ENCODE data around the gene GNAZ. TPM values are rescaled to one million over a fixed set of nuclear protein-coding genes. Genes with fewer than 3 reads are reported as not detected.

GNAZ gene
- total RNA-seq, 1 experiment from 2014 or later: 5.0 TPM

GRCh38 chr22:23089010-23089409, 18.7 kb downstream of the GNAZ start:
- Histone ChIP-seq H2BK12ac (ENCODE audit: insufficient read length, low read depth, low read length) (no peak overlapping the region), H3K9ac (ENCODE audit: extremely low read depth, insufficient read length, low read length) (no peak overlapping the region), H2BK20ac (ENCODE audit: low read depth, low read length, poor library complexity, severe bottlenecking) (no peak overlapping the region), H4K91ac (ENCODE audit: insufficient read length, low read depth, low read length) (no peak overlapping the region), H3K4me2 (ENCODE audit: insufficient read depth, insufficient read length, low read length) (no peak overlapping the region), H2BK15ac (ENCODE audit: low read depth, low read length) (no peak overlapping the region), H3T11ph (ENCODE audit: low read length) (no peak overlapping the region), H3K14ac (ENCODE audit: insufficient read depth, low read length) (no peak overlapping the region; the same call in 1 of the 2 replicates), H3K27me3 (ENCODE audit: insufficient read depth, low read length) (no peaks in the 10 kb centered on the region), H3K9me3 (ENCODE audit: control insufficient read depth, low read depth, low read length) (no peaks in the 10 kb centered on the region), H2BK5ac (ENCODE audit: insufficient read length, low read length) (no peak overlapping the region), H4K20me1 (ENCODE audit: control insufficient read depth, insufficient read depth, insufficient read length) (peaks cover 3% of the 10 kb centered on the region), H3K23me2 (ENCODE audit: insufficient read length, low read depth, low read length, poor library complexity, severe bottlenecking) (no peaks in the 10 kb centered on the region), H3K56ac (ENCODE audit: insufficient read length, low read depth, low read length) (no peak overlapping the region), H3K79me1 (ENCODE audit: insufficient read depth, low read depth, low read length, poor library complexity, severe bottlenecking) (no peaks in the 10 kb centered on the region), H3K23ac (ENCODE audit: insufficient read length, low read depth, low read length) (no peak overlapping the region), H3K4ac (ENCODE audit: low read depth, low read length) (no peak overlapping the region), H3K79me2 (ENCODE audit: insufficient read depth, low read length) (no peaks in the 10 kb centered on the region), H2AFZ (ENCODE audit: low read length) (no peak overlapping the region), H3K4me1 (ENCODE audit: insufficient read depth, low read length) (no peaks in the 10 kb centered on the region; the same call in 1 of the 2 replicates), H3K27ac (ENCODE audit: insufficient read length, low read depth, low read length) (no peak overlapping the region), H4K5ac (ENCODE audit: insufficient read length, low read depth, low read length) (no peak overlapping the region), H2AK5ac (ENCODE audit: insufficient read length, low read length) (no peak overlapping the region), H2BK120ac (ENCODE audit: low read depth, low read length, poor library complexity, severe bottlenecking) (no peak overlapping the region), H3K18ac (ENCODE audit: insufficient read length, low read depth, low read length) (no peak overlapping the region), H4K8ac (replicated peaks; ENCODE audit: insufficient read length, low read depth, low read length) (no peak overlapping the region)
- H3K27me3 Mint-ChIP-seq (ENCODE audit: low read depth): peaks cover 9% of the 10 kb centered on the region
- DNase-seq: no peak
- no CpG with 5 or more reads among the region's 10 CpGs for WGBS (ENCODE audit: extremely low coverage, insufficient read length, low lambda C conversion rate)
- H3K27ac Mint-ChIP-seq: no peak overlapping the region
- H3K4me1 Mint-ChIP-seq: peaks cover 21 to 28% of the 10 kb centered on the region in 2 experiments
- no peaks in the 10 kb centered on the region for H3K36me3 Mint-ChIP-seq (ENCODE audit: insufficient read depth in 1 of 3, low read depth in 3 of 3)
- no peak for TF ChIP-seq CTCF (conservative IDR thresholded peaks at IDR 0.05)
- no peaks in the 10 kb centered on the region for H3K9me3 Mint-ChIP-seq
- no peak overlapping the region for H3K4me3 Mint-ChIP-seq
